ENCODE measurements around the gene SSTR1. TPM values are rescaled to one million over a fixed set of nuclear protein-coding genes. Genes with fewer than 3 reads are reported as not detected.

SSTR1 gene
- total and polyA plus RNA-seq, 2 of the 13 experiments (the other 11 are each of a cell fraction or from before 2014, with no cell fraction given): 0.04 TPM

DNA sequence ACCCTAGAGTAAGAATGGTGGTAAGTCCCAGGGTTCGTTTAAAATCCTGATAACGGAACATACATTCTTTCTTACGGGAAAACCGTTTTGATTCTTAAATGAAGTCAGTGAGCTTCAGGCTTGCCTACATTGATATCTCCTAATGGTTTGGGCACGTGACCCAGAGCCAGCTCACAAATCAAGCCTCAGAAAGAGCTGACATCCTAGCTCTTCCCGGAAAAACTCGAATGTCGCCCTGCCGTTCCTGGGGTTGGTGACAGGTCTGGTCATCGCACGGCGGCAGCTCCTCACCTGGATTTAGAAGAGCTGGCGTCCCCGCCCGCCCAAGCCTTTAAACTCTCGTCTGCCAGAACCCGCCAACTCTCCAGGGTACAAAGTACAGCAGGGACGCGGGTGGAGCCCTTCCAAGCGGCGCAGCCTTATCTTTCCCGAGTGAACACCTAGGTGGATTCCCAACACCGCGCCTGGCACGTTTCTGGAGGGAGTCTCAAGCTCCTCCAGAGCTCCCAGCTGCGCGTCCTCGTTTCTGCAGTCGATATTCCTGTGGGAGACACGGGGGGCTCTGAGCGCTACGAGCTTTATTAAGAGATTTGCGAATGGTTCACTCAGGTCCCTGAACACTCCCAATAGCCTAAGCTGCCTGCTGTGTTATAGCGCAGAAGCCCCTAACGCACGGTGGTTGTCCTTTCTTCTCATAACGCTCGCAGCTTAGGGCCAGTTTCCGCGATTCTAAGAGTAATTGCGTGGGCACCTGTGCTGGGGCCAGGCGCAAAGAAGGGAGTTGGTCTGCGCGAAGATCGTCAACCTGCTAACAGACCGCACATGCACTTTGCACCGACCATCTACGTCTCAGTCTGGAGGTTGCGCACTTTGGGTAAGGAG, at the start of gene SSTR1 (continued):
- TF ChIP-seq, protein P1, sequence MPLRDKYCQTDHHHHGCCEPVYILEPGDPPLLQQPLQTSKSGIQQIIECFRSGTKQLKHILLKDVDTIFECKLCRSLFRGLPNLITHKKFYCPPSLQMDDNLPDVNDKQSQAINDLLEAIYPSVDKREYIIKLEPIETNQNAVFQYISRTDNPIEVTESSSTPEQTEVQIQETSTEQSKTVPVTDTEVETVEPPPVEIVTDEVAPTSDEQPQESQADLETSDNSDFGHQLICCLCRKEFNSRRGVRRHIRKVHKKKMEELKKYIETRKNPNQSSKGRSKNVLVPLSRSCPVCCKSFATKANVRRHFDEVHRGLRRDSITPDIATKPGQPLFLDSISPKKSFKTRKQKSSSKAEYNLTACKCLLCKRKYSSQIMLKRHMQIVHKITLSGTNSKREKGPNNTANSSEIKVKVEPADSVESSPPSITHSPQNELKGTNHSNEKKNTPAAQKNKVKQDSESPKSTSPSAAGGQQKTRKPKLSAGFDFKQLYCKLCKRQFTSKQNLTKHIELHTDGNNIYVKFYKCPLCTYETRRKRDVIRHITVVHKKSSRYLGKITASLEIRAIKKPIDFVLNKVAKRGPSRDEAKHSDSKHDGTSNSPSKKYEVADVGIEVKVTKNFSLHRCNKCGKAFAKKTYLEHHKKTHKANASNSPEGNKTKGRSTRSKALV (CRISPR knock-in tag; IDR thresholded peaks at IDR 0.05): peak; percentile 91
- TF ChIP-seq, protein P2, sequence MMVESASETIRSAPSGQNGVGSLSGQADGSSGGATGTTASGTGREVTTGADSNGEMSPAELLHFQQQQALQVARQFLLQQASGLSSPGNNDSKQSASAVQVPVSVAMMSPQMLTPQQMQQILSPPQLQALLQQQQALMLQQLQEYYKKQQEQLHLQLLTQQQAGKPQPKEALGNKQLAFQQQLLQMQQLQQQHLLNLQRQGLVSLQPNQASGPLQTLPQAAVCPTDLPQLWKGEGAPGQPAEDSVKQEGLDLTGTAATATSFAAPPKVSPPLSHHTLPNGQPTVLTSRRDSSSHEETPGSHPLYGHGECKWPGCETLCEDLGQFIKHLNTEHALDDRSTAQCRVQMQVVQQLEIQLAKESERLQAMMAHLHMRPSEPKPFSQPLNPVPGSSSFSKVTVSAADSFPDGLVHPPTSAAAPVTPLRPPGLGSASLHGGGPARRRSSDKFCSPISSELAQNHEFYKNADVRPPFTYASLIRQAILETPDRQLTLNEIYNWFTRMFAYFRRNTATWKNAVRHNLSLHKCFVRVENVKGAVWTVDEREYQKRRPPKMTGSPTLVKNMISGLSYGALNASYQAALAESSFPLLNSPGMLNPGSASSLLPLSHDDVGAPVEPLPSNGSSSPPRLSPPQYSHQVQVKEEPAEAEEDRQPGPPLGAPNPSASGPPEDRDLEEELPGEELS (CRISPR knock-in tag; IDR thresholded peaks at IDR 0.05): no peak
- TF ChIP-seq ZNF296 (CRISPR knock-in tag; conservative IDR thresholded peaks at IDR 0.05): no peak
- TF ChIP-seq, protein P3, sequence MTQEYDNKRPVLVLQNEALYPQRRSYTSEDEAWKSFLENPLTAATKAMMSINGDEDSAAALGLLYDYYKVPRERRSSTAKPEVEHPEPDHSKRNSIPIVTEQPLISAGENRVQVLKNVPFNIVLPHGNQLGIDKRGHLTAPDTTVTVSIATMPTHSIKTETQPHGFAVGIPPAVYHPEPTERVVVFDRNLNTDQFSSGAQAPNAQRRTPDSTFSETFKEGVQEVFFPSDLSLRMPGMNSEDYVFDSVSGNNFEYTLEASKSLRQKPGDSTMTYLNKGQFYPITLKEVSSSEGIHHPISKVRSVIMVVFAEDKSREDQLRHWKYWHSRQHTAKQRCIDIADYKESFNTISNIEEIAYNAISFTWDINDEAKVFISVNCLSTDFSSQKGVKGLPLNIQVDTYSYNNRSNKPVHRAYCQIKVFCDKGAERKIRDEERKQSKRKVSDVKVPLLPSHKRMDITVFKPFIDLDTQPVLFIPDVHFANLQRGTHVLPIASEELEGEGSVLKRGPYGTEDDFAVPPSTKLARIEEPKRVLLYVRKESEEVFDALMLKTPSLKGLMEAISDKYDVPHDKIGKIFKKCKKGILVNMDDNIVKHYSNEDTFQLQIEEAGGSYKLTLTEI (CRISPR knock-in tag; conservative IDR thresholded peaks at IDR 0.05): no peak
- TF ChIP-seq POLR2AphosphoS5 (IDR thresholded peaks at IDR 0.05; ENCODE audit: low read depth, low read length): no peak
- no peak for TF ChIP-seq NPAS2 (CRISPR knock-in tag; IDR thresholded peaks at IDR 0.05; ENCODE audit: borderline replicate concordance)
- TF ChIP-seq ZSCAN25 (CRISPR knock-in tag; IDR thresholded peaks at IDR 0.05): 0 out of 2 replicates have a peak, but pooled peaks have one; percentile 41
- TF ChIP-seq, protein P4, sequence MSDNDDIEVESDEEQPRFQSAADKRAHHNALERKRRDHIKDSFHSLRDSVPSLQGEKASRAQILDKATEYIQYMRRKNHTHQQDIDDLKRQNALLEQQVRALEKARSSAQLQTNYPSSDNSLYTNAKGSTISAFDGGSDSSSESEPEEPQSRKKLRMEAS (IDR thresholded peaks at IDR 0.05): no peak
- no peak for TF ChIP-seq SP1 (IDR thresholded peaks at IDR 0.05)
- no peak for TF ChIP-seq SP1 (CRISPR knock-in tag; IDR thresholded peaks at IDR 0.05)
- TF ChIP-seq, protein P5, sequence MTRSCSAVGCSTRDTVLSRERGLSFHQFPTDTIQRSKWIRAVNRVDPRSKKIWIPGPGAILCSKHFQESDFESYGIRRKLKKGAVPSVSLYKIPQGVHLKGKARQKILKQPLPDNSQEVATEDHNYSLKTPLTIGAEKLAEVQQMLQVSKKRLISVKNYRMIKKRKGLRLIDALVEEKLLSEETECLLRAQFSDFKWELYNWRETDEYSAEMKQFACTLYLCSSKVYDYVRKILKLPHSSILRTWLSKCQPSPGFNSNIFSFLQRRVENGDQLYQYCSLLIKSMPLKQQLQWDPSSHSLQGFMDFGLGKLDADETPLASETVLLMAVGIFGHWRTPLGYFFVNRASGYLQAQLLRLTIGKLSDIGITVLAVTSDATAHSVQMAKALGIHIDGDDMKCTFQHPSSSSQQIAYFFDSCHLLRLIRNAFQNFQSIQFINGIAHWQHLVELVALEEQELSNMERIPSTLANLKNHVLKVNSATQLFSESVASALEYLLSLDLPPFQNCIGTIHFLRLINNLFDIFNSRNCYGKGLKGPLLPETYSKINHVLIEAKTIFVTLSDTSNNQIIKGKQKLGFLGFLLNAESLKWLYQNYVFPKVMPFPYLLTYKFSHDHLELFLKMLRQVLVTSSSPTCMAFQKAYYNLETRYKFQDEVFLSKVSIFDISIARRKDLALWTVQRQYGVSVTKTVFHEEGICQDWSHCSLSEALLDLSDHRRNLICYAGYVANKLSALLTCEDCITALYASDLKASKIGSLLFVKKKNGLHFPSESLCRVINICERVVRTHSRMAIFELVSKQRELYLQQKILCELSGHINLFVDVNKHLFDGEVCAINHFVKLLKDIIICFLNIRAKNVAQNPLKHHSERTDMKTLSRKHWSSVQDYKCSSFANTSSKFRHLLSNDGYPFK (CRISPR knock-in tag; IDR thresholded peaks at IDR 0.05; ENCODE audit: borderline replicate concordance): peak; percentile 21; the same call in 1 of the 2 replicates
- 0 out of 2 replicates have a peak, but pooled peaks have one; percentile 45 for TF ChIP-seq ZNF839 (CRISPR knock-in tag; IDR thresholded peaks at IDR 0.05; ENCODE audit: borderline replicate concordance)
- no peak for TF ChIP-seq TAF1 (CRISPR knock-in tag; IDR thresholded peaks at IDR 0.05)
- TF ChIP-seq, protein P6, sequence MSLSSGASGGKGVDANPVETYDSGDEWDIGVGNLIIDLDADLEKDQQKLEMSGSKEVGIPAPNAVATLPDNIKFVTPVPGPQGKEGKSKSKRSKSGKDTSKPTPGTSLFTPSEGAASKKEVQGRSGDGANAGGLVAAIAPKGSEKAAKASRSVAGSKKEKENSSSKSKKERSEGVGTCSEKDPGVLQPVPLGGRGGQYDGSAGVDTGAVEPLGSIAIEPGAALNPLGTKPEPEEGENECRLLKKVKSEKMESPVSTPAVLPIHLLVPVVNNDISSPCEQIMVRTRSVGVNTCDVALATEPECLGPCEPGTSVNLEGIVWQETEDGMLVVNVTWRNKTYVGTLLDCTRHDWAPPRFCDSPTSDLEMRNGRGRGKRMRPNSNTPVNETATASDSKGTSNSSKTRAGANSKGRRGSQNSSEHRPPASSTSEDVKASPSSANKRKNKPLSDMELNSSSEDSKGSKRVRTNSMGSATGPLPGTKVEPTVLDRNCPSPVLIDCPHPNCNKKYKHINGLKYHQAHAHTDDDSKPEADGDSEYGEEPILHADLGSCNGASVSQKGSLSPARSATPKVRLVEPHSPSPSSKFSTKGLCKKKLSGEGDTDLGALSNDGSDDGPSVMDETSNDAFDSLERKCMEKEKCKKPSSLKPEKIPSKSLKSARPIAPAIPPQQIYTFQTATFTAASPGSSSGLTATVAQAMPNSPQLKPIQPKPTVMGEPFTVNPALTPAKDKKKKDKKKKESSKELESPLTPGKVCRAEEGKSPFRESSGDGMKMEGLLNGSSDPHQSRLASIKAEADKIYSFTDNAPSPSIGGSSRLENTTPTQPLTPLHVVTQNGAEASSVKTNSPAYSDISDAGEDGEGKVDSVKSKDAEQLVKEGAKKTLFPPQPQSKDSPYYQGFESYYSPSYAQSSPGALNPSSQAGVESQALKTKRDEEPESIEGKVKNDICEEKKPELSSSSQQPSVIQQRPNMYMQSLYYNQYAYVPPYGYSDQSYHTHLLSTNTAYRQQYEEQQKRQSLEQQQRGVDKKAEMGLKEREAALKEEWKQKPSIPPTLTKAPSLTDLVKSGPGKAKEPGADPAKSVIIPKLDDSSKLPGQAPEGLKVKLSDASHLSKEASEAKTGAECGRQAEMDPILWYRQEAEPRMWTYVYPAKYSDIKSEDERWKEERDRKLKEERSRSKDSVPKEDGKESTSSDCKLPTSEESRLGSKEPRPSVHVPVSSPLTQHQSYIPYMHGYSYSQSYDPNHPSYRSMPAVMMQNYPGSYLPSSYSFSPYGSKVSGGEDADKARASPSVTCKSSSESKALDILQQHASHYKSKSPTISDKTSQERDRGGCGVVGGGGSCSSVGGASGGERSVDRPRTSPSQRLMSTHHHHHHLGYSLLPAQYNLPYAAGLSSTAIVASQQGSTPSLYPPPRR (CRISPR knock-in tag; IDR thresholded peaks at IDR 0.05; ENCODE audit: borderline replicate concordance): no peak

Data from HepG2 (cell line).